Activated B cell treated with CpG ODN at 0.5 μM for 24 hours (primary cell): ENCODE data around the gene HNRNPK. TPM values are rescaled to one million over a fixed set of nuclear protein-coding genes. Genes with fewer than 3 reads are reported as not detected.
"Not testable (repeated sequence)": the region's sequence is repeated elsewhere in the genome, so short reads cannot be mapped to it uniquely, and the experiment has no call there.

Experiments used
- ATAC-seq: fragments of 200-7000 bp; cut with Tn5 transposase; one replicate; pipeline ENCODE4 v1.10.0; 2021; ENCODE audit warnings: low read depth, mild to moderate bottlenecking, moderate library complexity
- CTCF ChIA-PET: fragments of 350-600 bp; sonication (Branson Sonifier 250); formaldehyde crosslinking; loops from one replicate; lab custom pipeline; 2021; ENCODE audit warnings: antibody characterized with exemption; lab: Charles Lee
- POLR2A ChIA-PET: fragments of 350-600 bp; sonication (Branson Sonifier 250); formaldehyde crosslinking; loops from one replicate; lab custom pipeline; 2021; ENCODE audit warnings: antibody characterized with exemption; lab: Charles Lee
- DNase-seq: peaks from one replicate; pipeline ENCODE4 v3.0.0; 2022
- H3K27ac Mint-ChIP-seq: one replicate; pipeline ENCODE4 v1.8.0; 2020; ENCODE audit warnings: mixed read lengths
- H3K27me3 Mint-ChIP-seq: one replicate; pipeline ENCODE4 v1.8.0; 2021; ENCODE audit warnings: mixed read lengths
- H3K36me3 Mint-ChIP-seq: one replicate; pipeline ENCODE4 v1.8.0; 2021; ENCODE audit warnings: low read depth, mixed read lengths
- H3K4me1 Mint-ChIP-seq: one replicate; pipeline ENCODE4 v1.8.0; 2021; ENCODE audit warnings: mixed read lengths
- H3K4me3 Mint-ChIP-seq: one replicate; pipeline ENCODE4 v1.8.0; 2020; ENCODE audit warnings: mild to moderate bottlenecking, mixed read lengths
- H3K9me3 Mint-ChIP-seq: one replicate; pipeline ENCODE4 v1.8.0; 2020; ENCODE audit warnings: mixed read lengths
- intact Hi-C: fragments of 100-400 bp; cut with micrococcal nuclease; formaldehyde crosslinking; loops from one replicate; pipeline ENCODE4 v1.15.1; 2024
- total RNA-seq: library from RNA; stranded (reverse); gene quantifications from 2 replicates; pipeline ENCODE4 v1.2.3, GENCODE V29; 2022
- TF ChIP-seq, protein P1 (sequence below): fragments of 200-600 bp; IDR thresholded peaks from one replicate; pipeline ENCODE4 v1.8.0; 2022; ENCODE audit warnings: antibody characterized with exemption, mild to moderate bottlenecking

HNRNPK gene
- total RNA-seq, 1 donor from 2014 or later: 645 TPM

DNA sequence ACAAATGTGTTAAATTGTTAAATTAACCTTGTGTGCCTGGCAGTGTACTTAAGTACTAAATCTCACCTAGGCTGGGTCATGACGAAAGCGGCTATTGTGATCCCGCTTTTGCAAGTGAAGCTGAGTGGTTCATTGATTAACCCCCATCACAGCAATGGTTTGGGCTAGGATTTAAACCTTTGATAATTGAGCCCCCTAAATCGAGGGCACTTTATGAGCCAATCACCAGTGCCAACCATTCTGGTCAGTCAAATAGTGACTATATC, 22.8 kb downstream of the HNRNPK start:
- no peak for ATAC-seq
- DNase-seq: no peak
- H3K4me3 Mint-ChIP-seq: peak overlapping the region; percentile 97
- peaks cover 8% of the 10 kb centered on the region for H3K36me3 Mint-ChIP-seq
- intact Hi-C loops: no loop called here
- CTCF ChIA-PET: no interaction called here
- no peaks in the 10 kb centered on the region for H3K27me3 Mint-ChIP-seq
- H3K27ac Mint-ChIP-seq: peak overlapping the region; percentile 80
- TF ChIP-seq, protein P1, sequence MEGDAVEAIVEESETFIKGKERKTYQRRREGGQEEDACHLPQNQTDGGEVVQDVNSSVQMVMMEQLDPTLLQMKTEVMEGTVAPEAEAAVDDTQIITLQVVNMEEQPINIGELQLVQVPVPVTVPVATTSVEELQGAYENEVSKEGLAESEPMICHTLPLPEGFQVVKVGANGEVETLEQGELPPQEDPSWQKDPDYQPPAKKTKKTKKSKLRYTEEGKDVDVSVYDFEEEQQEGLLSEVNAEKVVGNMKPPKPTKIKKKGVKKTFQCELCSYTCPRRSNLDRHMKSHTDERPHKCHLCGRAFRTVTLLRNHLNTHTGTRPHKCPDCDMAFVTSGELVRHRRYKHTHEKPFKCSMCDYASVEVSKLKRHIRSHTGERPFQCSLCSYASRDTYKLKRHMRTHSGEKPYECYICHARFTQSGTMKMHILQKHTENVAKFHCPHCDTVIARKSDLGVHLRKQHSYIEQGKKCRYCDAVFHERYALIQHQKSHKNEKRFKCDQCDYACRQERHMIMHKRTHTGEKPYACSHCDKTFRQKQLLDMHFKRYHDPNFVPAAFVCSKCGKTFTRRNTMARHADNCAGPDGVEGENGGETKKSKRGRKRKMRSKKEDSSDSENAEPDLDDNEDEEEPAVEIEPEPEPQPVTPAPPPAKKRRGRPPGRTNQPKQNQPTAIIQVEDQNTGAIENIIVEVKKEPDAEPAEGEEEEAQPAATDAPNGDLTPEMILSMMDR: no peak
- peaks cover 19% of the 10 kb centered on the region for H3K4me1 Mint-ChIP-seq
- no peaks in the 10 kb centered on the region for H3K9me3 Mint-ChIP-seq
- POLR2A ChIA-PET: interaction anchor here (0.6 to 2.8 kb wide), 3 partner anchors 23 to 334 kb away, joined by 3 to 45 read pairs (median 3); partner anchors contain the start of genes HNRNPK, IDNK and RMI1

GRCh38 chr9:83956436-83957247, 23.4 kb downstream of the HNRNPK start:
- H3K4me1 Mint-ChIP-seq: peaks cover 19% of the 10 kb centered on the region
- H3K9me3 Mint-ChIP-seq: no peaks in the 10 kb centered on the region
- ATAC-seq (peak; percentile 84), DNase-seq (peak; percentile 62)
- H3K27ac Mint-ChIP-seq: peak overlapping the region; percentile 94
- TF ChIP-seq, protein P1: no peak
- ChIA-PET POLR2A (interaction anchor here (0.6 to 2.8 kb wide), 7 partner anchors 9 to 337 kb away, joined by 3 to 45 read pairs (median 3); partner anchors contain the start of genes HNRNPK, IDNK, KIF27 and RMI1), CTCF (interaction anchor here (1.0 kb wide), 1 partner anchor 24 kb away, joined by 4 read pairs; the partner anchor contains the start of genes HNRNPK and RMI1)
- H3K4me3 Mint-ChIP-seq: peak overlapping the region; percentile 97
- no peaks in the 10 kb centered on the region for H3K27me3 Mint-ChIP-seq
- H3K36me3 Mint-ChIP-seq: peaks cover 9% of the 10 kb centered on the region
- intact Hi-C loops: loop anchor here (1.0 kb wide), 3 partner anchors 10 to 35 kb away; partner anchors contain the start of genes HNRNPK, KIF27 and RMI1

- peak overlapping the region; percentile 94 for H3K27ac Mint-ChIP-seq
- H3K9me3 Mint-ChIP-seq: no peaks in the 10 kb centered on the region
- peak overlapping the region; percentile 97 for H3K4me3 Mint-ChIP-seq
- intact Hi-C loops: loop anchor here (1.0 kb wide), 3 partner anchors 10 to 35 kb away; partner anchors contain the start of genes HNRNPK, KIF27 and RMI1
- ATAC-seq: peak; percentile 66
- ChIA-PET CTCF (interaction anchor here (1.0 kb wide), 1 partner anchor 24 kb away, joined by 4 read pairs; the partner anchor contains the start of genes HNRNPK and RMI1), POLR2A (interaction anchor here (1.0 to 2.8 kb wide), 6 partner anchors 9 to 338 kb away, joined by 3 to 45 read pairs (median 4); partner anchors contain the start of genes HNRNPK, IDNK, KIF27 and RMI1)
- TF ChIP-seq, protein P1: no peak
- peak; percentile 50 for DNase-seq
- H3K36me3 Mint-ChIP-seq: peaks cover 9% of the 10 kb centered on the region
- H3K4me1 Mint-ChIP-seq: peaks cover 19% of the 10 kb centered on the region
- H3K27me3 Mint-ChIP-seq: no peaks in the 10 kb centered on the region
These were observed 24.0 kb downstream of the HNRNPK start for GRCh38 chr9:83956086-83956435.

DNA sequence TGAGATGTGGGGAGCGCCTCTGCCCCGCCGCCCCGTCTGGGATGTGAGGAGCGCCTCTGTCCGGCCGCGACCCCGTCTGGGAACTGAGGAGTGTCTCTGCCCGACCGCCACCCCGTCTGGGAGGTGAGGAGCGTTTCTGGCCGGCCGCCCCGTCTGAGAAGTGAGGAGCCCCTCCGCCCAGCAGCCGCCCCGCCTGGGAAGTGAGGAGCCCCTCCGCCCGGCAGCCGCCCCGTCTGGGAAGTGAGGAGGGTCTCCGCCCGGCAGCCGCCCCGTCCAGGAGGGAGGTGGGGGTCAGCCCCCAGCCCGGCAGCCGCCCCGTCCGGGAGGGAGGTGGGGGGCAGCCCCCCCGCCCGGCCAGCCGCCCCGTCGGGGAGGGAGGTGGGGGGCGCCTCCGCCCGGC, 31.9 kb downstream of the HNRNPK start:
- peaks cover 19% of the 10 kb centered on the region for H3K36me3 Mint-ChIP-seq
- H3K4me1 Mint-ChIP-seq, CTCF ChIA-PET, POLR2A ChIA-PET, ATAC-seq, H3K4me3 Mint-ChIP-seq, DNase-seq, intact Hi-C loops, H3K27ac Mint-ChIP-seq, H3K9me3 Mint-ChIP-seq, H3K27me3 Mint-ChIP-seq: not testable (repeated sequence)

GRCh38 chr9:83940590-83941303, 39.3 kb downstream of the HNRNPK start:
- no peak overlapping the region for H3K27ac Mint-ChIP-seq
- ATAC-seq (no peak), DNase-seq (no peak)
- intact Hi-C loops: no loop called here
- TF ChIP-seq, protein P1: no peak
- H3K4me3 Mint-ChIP-seq: no peak overlapping the region
- peaks cover 44% of the 10 kb centered on the region for H3K36me3 Mint-ChIP-seq
- no peaks in the 10 kb centered on the region for H3K4me1 Mint-ChIP-seq
- H3K27me3 Mint-ChIP-seq: no peaks in the 10 kb centered on the region
- H3K9me3 Mint-ChIP-seq: no peaks in the 10 kb centered on the region
- ChIA-PET CTCF (interaction anchor here (1.4 to 4.8 kb wide), 3 partner anchors 232 to 370 kb away, joined by 3 to 24 read pairs (median 12); no protein-coding TSS in a partner anchor), POLR2A (no interaction called here)
